OCI-LY7 (cell line): ENCODE measurements around the gene RAX2. TPM values are rescaled to one million over a fixed set of nuclear protein-coding genes. Genes with fewer than 3 reads are reported as not detected.

Experiments used
- BruUV-seq: library from RNA; stranded (reverse); fragments of 400-500 nt; replicated peaks from 2 replicates; lab custom pipeline; 2021; lab: Mats Ljungman, UMichigan
- CTCF ChIA-PET: fragments of 300-600 bp; sonication (Branson Sonifier 250); formaldehyde crosslinking; loops from one replicate; lab custom pipeline; 2022; ENCODE audit warnings: antibody characterized with exemption; ENCODE audit not compliant: unreplicated experiment; lab: Charles Lee
- POLR2A ChIA-PET: fragments of 300-600 bp; sonication (Branson Sonifier 250); formaldehyde crosslinking; loops from one replicate; lab custom pipeline; 2022; ENCODE audit warnings: antibody characterized with exemption; lab: Charles Lee
- DNase-seq: peaks from one replicate; pipeline ENCODE4 v3.0.0-alpha.2; 2015; ENCODE audit warnings: low spot score
- H2AFZ ChIP-seq: fragments of 200-600 bp; sonication (generic), shearing (Covaris generic); 2 replicates; pipeline ENCODE4 v1.6.1; 2014; ENCODE audit warnings: mild to moderate bottlenecking, antibody characterized with exemption, low read length, moderate library complexity
- H3K27ac ChIP-seq: fragments of 200-600 bp; sonication (generic); 2 replicates; pipeline ENCODE4 v1.5.1; 2014; ENCODE audit warnings: mixed run types, low read depth, mild to moderate bottlenecking, moderate library complexity, low read length, inconsistent platforms; ENCODE audit not compliant: poor library complexity, severe bottlenecking
- H3K36me3 ChIP-seq: fragments of 200-600 bp; sonication (generic); 2 replicates; pipeline ENCODE4 v1.6.1; 2014; ENCODE audit warnings: mild to moderate bottlenecking, antibody characterized with exemption, low read length, moderate library complexity, mixed read lengths; ENCODE audit not compliant: insufficient read depth
- H3K4me1 ChIP-seq: fragments of 200-600 bp; sonication (generic); 2 replicates; pipeline ENCODE4 v1.5.1; 2014; ENCODE audit warnings: mild to moderate bottlenecking, low read length; ENCODE audit not compliant: insufficient read depth, poor library complexity, severe bottlenecking
- H3K4me2 ChIP-seq: fragments of 200-600 bp; sonication (generic); 2 replicates; pipeline ENCODE4 v1.6.1; 2014; ENCODE audit warnings: mild to moderate bottlenecking, low read length
- H3K4me3 ChIP-seq: fragments of 200-600 bp; sonication (generic); 2 replicates; pipeline ENCODE4 v1.5.1; 2014; ENCODE audit warnings: mild to moderate bottlenecking, low read depth, low read length; ENCODE audit not compliant: poor library complexity, severe bottlenecking
- H3K79me2 ChIP-seq: fragments of 200-600 bp; sonication (generic); 2 replicates; pipeline ENCODE4 v1.6.1; 2016; ENCODE audit warnings: low read depth, mild to moderate bottlenecking, low read length, moderate library complexity, mixed read lengths; ENCODE audit not compliant: insufficient read depth
- H3K9me2 ChIP-seq: fragments of 200-600 bp; sonication (generic); 2 replicates; pipeline ENCODE4 v1.6.1; 2016; ENCODE audit warnings: mild to moderate bottlenecking, low read length, mixed read lengths; ENCODE audit not compliant: insufficient read depth
- H3K9me3 ChIP-seq: fragments of 200-600 bp; sonication (generic); 2 replicates; pipeline ENCODE4 v1.6.1; 2014; ENCODE audit warnings: mild to moderate bottlenecking, mixed run types, low read length, mixed read lengths
- H4K20me1 ChIP-seq: fragments of 200-600 bp; sonication (generic); 2 replicates; pipeline ENCODE4 v1.6.1; 2014; ENCODE audit warnings: mild to moderate bottlenecking, antibody characterized with exemption, low read length, moderate library complexity, mixed read lengths; ENCODE audit not compliant: insufficient read depth
- EZH2phosphoT487 ChIP-seq: fragments of 200-600 bp; sonication (generic); IDR thresholded peaks from 2 replicates; pipeline ENCODE4 v1.6.1; 2018; ENCODE audit warnings: low read depth, borderline replicate concordance, mild to moderate bottlenecking, mixed run types, antibody characterized with exemption, low read length, moderate library complexity, mixed read lengths
- intact Hi-C: fragments of 100-400 bp; cut with micrococcal nuclease; formaldehyde crosslinking; loops from one replicate; pipeline ENCODE4 v1.10.0; 2022; ENCODE audit not compliant: unreplicated experiment
- total RNA-seq, 2 experiments: library from RNA; depleted of rRNA in 1 of 2; stranded (reverse); fragments of >200 nt in 1 of 2; shearing (Covaris generic) in 1 of 2; gene quantifications; 2 replicates each; pipeline ENCODE4 v1.2.3, GENCODE V29; 2014 to 2022
- TF ChIP-seq, protein P1 (sequence below): fragments of 200-600 bp; sonication (generic); conservative IDR thresholded peaks from 2 replicates; pipeline ENCODE4 v1.5.1; 2014; ENCODE audit warnings: mild to moderate bottlenecking, antibody characterized with exemption, low read length, moderate library complexity, mixed read lengths

Gene RAX2
- total RNA-seq, 2 experiments from 2014 or later: not detected

DNA sequence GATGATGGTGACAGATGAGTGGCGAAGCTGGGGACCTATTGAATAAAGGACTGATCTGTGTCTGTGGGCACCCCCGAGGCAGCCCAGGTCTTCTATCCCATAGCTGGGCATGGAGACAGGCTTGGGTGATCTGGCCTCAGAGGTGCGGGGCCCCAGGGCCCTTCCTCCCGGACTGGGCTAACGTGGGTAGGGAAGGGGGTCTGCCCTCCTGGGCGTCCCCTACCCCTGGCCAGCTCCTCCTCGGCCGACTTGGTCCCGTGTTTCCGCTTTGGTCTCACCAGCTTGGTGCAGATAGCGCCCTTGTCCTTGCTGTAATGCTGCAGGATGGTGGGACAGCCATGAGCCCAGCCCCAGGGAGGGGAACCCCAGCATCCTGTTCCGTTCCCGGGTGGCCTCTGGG, 10.9 kb upstream of the RAX2 start:
- Histone ChIP-seq H3K9me3 (peaks cover 8% of the 10 kb centered on the region; the same call in 1 of the 2 replicates), H4K20me1 (no peaks in the 10 kb centered on the region), H3K9me2 (no peaks in the 10 kb centered on the region), H3K36me3 (no peaks in the 10 kb centered on the region), H3K4me3 (no peak overlapping the region), H3K27ac (no peak overlapping the region), H3K4me1 (no peaks in the 10 kb centered on the region), H3K4me2 (no peak overlapping the region), H2AFZ (no peak overlapping the region), H3K79me2 (no peaks in the 10 kb centered on the region)
- no peak for DNase-seq
- intact Hi-C loops: loop anchor here (1.0 kb wide), 1 partner anchor 39 kb away; no protein-coding TSS in a partner anchor
- POLR2A ChIA-PET: no interaction called here
- no peak for TF ChIP-seq EZH2phosphoT487
- TF ChIP-seq, protein P1, sequence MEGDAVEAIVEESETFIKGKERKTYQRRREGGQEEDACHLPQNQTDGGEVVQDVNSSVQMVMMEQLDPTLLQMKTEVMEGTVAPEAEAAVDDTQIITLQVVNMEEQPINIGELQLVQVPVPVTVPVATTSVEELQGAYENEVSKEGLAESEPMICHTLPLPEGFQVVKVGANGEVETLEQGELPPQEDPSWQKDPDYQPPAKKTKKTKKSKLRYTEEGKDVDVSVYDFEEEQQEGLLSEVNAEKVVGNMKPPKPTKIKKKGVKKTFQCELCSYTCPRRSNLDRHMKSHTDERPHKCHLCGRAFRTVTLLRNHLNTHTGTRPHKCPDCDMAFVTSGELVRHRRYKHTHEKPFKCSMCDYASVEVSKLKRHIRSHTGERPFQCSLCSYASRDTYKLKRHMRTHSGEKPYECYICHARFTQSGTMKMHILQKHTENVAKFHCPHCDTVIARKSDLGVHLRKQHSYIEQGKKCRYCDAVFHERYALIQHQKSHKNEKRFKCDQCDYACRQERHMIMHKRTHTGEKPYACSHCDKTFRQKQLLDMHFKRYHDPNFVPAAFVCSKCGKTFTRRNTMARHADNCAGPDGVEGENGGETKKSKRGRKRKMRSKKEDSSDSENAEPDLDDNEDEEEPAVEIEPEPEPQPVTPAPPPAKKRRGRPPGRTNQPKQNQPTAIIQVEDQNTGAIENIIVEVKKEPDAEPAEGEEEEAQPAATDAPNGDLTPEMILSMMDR: no peak
- no TSS peak for BruUV-seq
- CTCF ChIA-PET: no interaction called here

DNA sequence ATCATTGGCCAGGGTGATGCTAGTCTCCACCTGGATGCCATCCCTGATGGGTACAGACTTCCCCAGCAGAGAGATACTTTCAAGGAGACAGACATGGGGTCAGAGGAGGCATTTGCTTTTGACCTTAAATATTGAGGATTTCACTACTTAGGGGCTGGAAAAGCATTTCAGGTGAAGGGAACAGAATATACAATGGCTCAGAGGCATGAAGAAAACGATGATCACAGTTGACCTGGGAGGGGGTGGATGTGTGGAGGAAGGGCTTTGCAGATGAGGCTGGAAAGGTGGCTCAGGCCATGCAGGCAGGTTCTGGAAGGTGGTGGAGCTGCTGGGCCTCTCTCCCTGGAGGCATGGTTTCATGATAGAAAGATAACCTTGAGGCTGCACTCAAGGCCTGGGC, 10.3 kb upstream of the RAX2 start:
- ChIA-PET POLR2A (interaction anchor here (0.5 kb wide), 1 partner anchor 636 kb away, joined by 3 read pairs; no protein-coding TSS in a partner anchor), CTCF (no interaction called here)
- intact Hi-C loops: no loop called here
- Histone ChIP-seq H4K20me1 (no peaks in the 10 kb centered on the region), H2AFZ (no peak overlapping the region), H3K4me3 (no peak overlapping the region), H3K36me3 (no peaks in the 10 kb centered on the region), H3K9me3 (peaks cover 8% of the 10 kb centered on the region; the same call in 1 of the 2 replicates), H3K4me1 (no peaks in the 10 kb centered on the region), H3K27ac (no peak overlapping the region), H3K4me2 (no peak overlapping the region), H3K9me2 (no peaks in the 10 kb centered on the region), H3K79me2 (no peaks in the 10 kb centered on the region)
- TF ChIP-seq, protein P1: no peak
- TF ChIP-seq EZH2phosphoT487: no peak
- BruUV-seq: no TSS peak
- no peak for DNase-seq

DNA sequence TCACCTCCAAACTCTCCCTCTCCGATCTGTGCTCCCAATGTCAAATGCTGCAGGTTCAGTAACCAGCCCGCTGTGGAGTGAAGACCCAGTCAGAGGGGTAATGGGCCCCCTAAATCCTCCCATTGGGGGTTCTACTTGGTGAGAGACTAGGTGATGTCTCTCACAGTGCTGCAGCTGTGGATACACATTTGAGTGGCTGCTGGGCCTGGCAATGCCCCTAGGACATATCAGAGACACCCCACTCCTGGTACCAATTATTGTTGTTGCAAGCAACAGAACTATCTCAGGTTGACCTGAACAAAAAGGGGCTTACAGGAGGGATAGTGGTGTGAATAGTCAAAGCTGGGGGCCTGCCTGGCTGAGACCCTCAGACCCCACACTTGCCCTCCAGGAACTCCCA, 9.6 kb upstream of the RAX2 start:
- Histone ChIP-seq H3K9me2 (no peaks in the 10 kb centered on the region), H3K9me3 (peaks cover 8% of the 10 kb centered on the region; the same call in 1 of the 2 replicates), H3K4me2 (no peak overlapping the region), H3K27ac (no peak overlapping the region), H2AFZ (no peak overlapping the region), H3K4me1 (no peaks in the 10 kb centered on the region), H3K79me2 (no peaks in the 10 kb centered on the region), H3K4me3 (no peak overlapping the region), H3K36me3 (no peaks in the 10 kb centered on the region), H4K20me1 (no peaks in the 10 kb centered on the region)
- BruUV-seq: no TSS peak
- DNase-seq: no peak
- POLR2A ChIA-PET: no interaction called here
- TF ChIP-seq EZH2phosphoT487: no peak
- TF ChIP-seq, protein P1: no peak
- CTCF ChIA-PET: no interaction called here
- intact Hi-C loops: no loop called here
